Body of pancreas (tissue), 4 donors: ENCODE results near the gene LITAF.

Source experiments
- POLR2A ChIP-seq, 3 donors: fragments of 450-650 bp; IDR thresholded peaks; one replicate each; pipeline ENCODE4 v1.6.1; 2016; ENCODE audit warnings: antibody characterized with exemption in 3 of 3, mild to moderate bottlenecking in 2 of 3
- TF ChIP-seq, protein P1 (sequence below), 7 experiments: fragments of 450-650 bp in 4 of 7; fragments of 200-600 bp in 3 of 7; sonication (generic) in 3 of 7; IDR thresholded peaks; one replicate each; pipeline ENCODE4 v1.5.1; 2016 to 2019; ENCODE audit warnings: antibody characterized with exemption in 7 of 7

DNA sequence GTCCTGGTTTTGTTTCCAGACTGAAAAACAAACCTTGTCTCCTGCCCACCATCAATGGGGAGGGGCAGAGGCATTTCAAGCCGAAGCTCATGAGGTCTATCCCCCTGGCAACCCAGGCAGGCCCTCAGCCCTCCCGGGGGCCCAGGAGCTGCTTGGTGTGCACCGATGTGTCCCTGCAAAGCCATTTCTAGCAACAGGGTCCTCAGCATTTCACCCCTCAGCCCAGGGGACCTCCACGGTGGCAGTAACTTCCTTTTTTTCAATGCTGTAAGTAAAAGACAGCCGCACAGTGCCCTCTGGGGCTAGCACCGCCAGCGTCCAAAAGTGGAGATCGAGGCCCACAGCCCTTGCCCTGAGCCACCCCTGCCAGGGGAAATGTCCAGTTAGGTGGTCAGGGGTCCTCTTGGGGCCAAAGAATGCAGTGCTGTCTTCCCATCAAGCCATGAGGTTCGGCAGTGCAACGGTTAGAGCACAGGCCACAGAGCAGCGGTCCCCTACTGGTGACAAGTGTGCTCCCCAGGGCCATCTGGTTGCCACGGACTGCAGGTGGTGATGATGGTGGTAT is 79.9 kb downstream of the LITAF start:
- TF ChIP-seq, protein P1, sequence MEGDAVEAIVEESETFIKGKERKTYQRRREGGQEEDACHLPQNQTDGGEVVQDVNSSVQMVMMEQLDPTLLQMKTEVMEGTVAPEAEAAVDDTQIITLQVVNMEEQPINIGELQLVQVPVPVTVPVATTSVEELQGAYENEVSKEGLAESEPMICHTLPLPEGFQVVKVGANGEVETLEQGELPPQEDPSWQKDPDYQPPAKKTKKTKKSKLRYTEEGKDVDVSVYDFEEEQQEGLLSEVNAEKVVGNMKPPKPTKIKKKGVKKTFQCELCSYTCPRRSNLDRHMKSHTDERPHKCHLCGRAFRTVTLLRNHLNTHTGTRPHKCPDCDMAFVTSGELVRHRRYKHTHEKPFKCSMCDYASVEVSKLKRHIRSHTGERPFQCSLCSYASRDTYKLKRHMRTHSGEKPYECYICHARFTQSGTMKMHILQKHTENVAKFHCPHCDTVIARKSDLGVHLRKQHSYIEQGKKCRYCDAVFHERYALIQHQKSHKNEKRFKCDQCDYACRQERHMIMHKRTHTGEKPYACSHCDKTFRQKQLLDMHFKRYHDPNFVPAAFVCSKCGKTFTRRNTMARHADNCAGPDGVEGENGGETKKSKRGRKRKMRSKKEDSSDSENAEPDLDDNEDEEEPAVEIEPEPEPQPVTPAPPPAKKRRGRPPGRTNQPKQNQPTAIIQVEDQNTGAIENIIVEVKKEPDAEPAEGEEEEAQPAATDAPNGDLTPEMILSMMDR (IDR thresholded peaks at IDR 0.05), result no peak
- no peak for TF ChIP-seq POLR2A (IDR thresholded peaks at IDR 0.05)
